HG03159 (cell line): Measurements from ENCODE around the gene SMIM20.
"Not testable (repeated sequence)": the region's sequence is repeated elsewhere in the genome, so short reads cannot be mapped to it uniquely, and the experiment has no call there.

Source experiments
- ATAC-seq: cut with Tn5 transposase; IDR thresholded peaks from one replicate; pipeline ENCODE4 v1.9.1; 2021; ENCODE audit warnings: mild to moderate bottlenecking, moderate library complexity; ENCODE audit not compliant: unreplicated experiment

Gene SMIM20

DNA sequence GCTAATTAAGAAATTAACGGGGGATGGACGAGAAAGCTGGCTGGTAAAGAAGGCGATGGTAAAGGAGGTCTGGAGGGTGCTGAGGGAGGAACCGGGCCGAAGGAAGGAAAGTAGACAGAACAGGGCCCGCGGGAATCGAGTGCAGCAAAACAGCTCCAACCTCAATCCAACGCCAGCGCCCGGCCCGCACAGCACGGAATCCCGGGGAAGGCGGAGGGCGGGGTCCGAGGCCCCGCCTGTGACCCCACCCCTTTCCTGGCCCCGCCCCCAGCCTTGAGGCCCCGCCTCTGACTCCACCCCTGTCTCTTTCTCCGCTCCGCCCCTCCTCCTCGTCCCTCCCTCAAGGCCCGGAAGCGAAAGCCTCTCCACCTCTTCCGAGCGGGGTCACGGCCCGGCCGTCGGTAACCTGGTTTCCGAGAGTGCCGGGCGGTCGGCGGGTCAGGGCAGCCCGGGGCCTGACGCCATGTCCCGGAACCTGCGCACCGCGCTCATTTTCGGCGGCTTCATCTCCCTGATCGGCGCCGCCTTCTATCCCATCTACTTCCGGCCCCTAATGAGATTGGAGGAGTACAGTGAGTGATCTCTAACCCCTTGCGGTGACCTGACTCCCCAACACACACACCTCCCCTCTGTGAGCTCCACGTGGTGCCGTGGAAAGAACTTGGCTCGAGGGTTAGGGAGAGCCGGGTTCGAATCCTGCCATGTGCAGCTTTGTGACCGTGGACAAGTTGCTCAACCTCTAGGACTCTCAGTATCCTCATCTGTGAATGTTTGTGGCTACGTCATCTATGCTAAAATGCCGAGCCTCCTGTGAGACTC, at the start of gene SMIM20:
Gene SMIM20, plus strand, starts transcription at position 370 of the 819 bp plus-strand sequence. Its CDS starts 94 bp downstream, at position 464.
- ATAC-seq: peak; percentile 86

DNA sequence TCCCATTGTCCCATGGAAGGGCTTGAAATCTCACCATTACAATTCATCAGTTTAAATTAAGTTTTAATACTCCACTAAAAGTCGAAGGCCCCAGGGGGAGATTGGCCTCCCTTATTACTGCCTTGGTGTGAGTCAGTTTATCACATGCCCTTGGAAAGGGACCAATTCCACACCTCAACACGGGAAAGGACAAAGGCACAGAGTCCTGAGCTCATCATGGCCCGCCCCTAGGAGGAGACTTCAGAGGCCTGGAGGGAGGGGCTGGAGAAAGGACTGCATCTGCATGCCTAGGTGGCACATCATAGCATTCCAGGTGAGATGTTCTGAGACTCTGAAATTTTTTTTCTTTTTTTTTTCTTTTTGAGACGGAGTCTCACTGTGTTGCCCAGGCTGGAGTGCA, 48.4 kb upstream of the SMIM20 start:
- ATAC-seq: no peak

DNA sequence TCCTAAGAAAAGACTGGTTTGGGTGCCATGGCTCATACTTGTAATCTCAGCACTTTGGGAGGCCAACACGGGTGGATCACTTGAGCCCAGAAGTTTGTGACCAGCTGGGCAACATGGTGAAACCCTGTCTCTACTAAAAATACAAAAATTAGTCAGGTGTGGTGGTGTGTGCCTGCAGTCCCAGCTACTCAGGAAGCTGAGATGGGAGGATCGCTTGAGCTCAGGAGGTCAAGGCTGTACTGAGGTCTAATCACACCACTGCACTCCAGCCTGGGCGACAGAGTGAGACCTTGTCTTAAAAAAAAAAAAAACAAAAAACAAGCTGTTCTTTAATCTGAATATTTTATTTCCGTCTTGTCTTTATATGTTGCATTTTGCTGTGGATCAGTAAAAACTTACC, 47.6 kb upstream of the SMIM20 start:
- ATAC-seq: not testable (repeated sequence)

DNA sequence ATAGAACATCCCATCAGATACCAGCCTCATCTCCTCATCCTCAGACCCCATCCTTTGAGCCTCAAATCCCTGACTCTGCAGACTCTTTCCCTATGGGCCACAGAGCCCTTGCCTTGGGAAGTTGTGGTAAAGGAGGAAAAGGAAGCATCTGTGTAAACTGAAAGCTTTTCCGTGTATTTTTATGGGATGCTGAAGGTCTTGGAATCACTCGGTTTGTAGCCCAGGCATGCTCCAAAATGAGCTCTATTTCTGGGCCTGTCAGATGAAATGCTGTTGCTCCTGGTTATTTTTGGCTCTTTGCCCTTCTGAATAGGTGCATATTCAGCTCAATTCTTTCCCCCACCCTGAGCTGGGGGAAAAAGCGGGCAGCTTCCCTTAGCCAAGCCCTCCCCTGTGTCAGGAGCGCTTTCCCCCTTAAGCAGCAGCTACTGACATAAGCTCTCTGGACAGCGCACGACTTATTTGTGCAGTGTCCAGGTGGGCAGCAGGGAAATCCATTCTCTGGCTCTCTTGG, 46.2 kb upstream of the SMIM20 start:
- ATAC-seq: no peak

DNA sequence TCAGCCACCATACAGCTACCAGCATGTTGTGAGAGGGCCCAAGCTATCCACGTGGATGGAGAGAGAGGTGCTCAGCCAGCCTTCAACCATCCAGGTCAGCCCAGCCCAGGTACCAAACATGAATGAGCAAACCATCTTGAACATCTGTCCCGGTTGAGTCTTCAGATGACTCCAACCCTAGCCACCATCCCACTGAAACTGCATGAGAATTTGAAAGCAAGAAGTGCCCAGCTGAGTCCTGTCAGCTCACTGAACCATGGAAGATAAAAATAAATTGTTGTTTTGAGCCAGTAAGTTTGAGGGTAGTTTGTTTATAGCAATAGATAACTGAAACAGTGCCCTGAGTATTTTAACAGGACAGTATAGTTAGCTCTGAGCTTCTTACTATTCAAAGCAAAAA, 43.9 kb upstream of the SMIM20 start:
- peak; percentile 30 for ATAC-seq

DNA sequence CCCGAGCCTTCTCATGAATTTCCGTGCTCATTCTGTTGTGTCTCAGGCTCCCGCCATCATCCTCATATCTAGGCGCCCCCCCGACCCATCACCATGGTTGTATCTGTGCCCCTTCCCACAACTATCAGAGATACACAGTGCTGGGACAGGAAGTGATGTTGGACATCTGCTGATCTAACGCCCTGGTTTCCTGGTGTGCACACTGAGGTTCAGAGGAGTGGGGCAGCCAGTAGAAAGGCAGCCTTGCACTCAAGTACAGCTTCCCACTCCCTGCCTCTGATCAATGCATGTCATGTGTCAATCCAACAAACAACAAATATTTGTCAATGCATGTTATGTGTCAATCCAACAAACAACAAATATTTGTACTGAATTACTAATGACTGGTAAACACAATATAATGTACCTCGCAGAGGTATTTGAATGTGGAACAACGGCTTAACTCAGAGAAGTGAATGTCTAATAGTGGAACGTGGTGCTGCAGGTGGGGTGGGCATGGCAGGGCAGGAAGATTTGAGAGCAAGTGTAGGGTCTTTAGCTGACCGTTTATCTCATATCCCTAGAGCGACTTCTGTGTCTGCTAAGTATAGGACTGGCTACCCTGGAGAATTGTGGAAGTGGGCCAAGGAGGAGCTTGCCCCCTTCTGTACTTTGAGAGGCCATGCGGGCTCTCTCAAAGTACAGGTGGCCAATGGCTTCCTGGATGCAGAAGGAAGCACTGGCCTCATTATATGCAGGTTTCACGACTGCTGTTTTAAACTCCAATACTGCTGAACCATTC, 41.0 kb upstream of the SMIM20 start:
- no peak for ATAC-seq

DNA sequence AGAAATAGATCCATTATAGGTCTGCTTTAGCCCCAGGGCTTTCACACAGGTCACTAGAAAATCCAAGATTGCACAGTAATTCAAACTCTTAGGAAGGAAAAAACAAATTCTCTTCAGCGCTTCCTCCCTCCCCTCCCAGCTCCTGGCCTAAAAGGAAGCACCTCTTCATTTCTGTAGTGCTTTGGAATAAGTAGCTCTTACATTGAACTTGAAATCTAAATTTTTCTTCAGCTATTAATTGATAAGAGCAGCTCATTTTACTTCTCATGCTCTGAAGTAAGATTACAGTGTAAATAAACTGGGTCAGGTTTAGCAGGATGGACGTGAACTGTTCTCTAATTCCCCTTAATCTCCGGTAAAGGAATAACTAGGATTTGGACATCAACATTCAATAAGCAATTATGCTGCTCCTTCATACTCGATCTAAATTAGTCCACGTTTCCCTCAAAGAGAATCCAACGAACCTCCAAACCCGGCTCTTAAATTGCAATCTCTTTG, 40.3 kb upstream of the SMIM20 start:
- ATAC-seq: no peak

DNA sequence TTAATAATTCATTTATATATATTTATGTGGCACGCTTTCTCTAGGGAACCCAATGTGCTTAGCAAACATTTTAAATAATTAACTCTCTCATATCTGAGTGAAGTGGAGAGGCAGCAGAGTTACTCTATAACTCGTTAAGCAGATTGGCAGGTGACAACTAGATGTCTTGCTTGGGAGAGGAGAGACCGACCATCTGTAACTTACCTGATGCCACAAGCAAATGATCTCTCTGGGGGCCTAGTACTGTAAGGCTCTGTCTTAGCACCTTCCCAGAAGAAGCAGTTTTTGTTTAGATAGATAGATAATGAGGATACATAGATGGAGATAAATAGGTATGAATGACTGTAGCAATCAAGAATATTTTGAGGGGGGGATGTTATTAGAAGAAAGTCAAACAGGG, 39.4 kb upstream of the SMIM20 start:
- peak; percentile 49 for ATAC-seq

DNA sequence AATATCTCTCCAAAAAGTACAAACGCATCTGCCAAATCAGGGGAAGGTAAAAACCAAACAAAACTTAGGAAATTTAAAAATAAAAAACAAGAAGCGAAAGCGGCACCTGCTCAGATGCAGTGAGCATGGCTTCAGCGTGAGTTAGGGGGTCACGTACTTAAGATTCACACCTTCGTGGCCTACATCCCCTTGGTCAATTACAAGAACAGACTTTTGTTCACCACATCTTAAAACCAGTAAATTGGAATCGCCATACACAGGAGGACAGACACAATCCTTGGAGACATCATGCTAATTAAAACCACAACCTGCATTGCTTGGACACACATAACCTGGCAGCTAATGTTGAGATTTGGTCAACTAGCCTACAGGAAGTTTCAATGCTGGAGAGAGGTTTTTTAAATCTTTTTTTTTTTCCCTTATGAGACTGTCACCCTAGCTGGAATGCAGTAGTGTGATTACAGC, 38.7 kb upstream of the SMIM20 start:
- ATAC-seq: peak; percentile 60

DNA sequence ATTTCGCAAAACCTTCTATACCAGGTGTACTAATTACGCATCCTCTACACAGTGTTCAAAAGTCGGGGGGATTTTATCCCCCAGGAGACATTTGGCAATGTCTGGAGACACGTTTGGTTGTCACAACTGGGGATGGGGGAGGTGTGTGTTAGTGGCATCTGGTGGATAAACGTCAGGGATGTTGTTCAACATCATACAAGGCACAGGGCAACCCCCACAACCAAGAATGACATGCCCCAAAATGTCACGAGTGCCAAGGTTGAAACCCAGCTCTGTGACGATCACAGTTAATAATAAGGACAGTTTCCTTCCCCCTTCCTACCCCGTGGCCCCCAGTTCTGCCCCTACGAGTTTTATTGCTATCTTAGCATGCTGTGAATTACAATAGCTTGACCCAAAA, 35.3 kb upstream of the SMIM20 start:
- no peak for ATAC-seq

DNA sequence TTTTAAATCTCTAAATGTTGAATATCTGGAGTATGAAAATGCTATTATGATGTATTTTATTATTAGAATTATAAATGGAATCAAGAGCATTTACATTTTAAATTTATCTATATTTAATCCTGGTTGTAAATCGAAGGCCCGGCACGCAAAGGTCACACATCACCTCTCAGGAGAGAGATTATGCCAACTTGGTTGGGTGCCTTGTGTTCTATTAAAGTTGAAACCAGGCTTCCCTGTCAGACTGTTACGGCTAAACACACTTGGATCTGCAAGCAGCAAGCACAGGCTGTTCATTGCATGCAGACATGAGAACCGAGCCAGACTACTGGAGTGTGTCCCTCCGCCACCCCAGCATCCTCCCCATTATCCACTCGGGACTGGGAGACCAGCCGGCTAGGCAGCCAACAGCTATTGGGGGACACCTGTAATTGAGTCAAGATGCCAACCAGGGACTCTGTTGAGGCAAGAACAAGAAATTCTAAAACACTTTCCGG, 34.9 kb upstream of the SMIM20 start:
- ATAC-seq: no peak

DNA sequence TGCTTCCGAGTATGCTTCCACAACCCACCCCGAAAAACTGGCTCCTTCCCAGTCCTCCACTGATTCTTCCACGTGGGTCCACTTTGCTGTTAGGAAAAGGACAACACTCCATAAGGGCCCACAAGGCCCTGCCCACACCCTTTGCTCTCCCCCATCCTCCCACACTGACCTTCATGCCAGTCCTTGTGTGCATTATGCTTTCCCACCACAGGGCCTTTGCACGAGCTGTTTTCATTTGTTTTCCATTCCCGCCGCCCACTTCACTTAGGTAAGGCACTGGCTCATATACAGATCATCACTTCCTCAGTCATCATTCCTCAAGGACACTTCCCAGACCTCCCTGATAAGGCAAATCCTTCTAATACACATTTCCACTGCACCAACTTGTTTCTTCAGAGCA, 34.4 kb upstream of the SMIM20 start:
- ATAC-seq: no peak

DNA sequence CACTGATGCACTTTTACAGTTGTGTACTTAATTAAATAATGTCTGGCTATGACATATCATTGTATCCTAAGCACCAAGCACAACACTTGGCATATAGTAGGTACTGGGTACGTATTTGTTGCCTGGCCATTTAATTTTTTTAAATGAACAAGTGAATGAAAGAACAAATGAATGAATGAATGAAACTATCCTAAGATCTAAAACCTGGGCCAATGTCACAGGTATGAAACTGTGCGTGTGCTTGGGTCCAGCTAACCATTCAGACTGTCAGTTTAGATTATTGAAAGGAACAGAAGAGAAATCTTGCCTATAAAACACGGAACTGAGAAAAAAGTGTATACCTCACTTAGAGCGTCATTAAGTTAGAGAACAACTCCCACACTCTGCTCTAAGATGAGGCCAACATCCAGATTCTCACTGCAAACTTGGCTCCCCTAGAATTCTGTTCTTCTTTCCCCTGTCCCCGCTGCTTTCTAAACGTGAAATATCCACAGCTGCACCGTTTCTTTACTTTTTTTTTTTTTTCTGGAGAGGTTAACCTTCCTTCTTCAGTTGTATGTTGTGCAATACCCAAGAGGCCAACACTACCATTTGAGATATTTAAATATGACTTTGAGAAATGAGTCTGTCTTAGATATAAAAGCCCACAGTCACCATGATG, 33.9 kb upstream of the SMIM20 start:
- ATAC-seq: peak; percentile 45

DNA sequence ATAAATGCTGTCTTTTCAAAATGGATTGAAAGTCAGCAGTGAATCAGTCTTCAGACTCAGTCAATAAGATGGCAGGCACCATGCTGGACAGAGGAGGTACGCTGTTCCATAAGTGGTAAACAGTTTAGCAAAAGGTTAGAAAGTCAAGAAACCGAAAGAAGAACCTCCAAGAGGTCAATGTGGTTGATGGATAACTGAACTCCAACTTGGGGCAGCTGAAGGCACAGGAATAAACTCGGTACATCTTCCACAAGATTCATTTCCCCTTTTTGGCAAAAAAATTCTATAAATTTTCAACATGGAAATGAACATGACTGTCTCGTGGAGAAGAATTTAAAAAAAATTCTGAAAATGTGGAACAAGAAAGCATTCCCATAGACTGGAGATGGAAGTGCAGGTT, 32.8 kb upstream of the SMIM20 start:
- no peak for ATAC-seq

DNA sequence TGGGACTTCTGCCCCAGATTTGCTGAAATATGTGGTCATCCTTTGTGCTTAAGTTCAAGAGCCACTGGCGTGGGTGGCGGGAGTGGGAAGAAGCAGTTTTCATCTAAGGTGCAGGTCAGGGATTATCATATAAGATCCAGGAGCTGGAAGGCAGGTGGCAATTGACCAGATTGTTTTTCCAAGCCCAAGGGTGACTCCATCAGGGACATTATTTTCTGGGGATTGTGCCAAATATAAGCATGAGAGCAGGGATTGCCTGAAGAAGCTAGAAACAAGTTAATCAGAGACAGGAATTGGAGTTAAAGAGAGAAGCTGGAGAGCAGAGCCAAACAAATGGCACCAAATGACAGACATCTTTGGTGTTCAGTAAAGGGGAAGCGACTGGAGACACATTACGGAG, 31.8 kb upstream of the SMIM20 start:
- no peak for ATAC-seq

DNA sequence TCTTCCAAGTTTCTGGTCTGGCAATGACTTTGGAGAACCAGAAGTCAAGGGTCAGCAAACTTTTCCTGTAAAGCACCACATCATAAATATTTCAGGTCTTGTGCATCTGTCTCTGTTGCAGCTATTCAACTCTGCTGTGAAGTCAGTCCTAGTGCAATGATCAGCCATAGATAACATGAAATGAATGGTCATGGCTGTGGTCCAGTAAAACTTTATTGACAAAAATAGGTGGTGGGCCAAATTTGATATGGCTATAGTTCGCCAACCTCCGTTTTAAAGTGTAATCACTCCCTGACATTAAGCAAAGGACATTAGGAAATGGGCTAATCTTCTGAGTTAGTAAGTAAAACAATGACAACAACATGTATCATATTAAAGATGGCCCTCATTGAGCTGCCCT, 30.5 kb upstream of the SMIM20 start:
- no peak for ATAC-seq

DNA sequence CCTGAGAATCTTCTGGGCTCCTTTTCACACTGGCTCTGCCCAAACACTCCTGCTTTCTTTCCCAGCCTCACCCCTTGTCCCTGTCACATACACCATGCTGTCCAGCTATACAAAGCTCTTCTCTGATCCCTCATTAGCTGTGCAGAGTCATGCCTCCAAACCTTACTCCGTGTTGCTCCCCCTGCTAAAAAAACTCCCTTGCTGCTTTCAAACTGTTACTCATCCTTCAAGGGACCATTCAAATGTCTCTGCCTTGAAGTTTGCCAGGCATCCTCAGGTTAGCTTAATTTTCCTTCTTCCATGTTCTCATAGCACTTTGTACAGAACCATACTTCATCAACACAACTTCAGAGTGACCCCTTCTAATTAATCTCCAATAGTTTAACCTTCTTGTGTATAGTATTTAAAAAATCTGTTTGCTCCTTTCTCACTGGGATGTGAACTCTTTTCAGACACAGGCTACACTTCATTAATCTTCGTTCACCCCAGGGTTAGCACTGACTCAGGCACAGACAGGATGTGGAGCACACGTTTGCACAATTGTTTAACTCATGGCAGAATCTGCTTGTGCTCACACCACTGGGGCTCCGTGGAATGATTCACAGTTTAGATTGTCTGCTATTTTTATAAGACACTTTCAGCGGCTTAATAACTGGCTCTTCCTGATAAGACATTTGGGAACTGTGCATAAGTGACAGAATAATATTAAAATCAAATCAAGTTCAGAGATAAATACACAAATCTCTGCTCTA, 29.8 kb upstream of the SMIM20 start:
- peak; percentile 40 for ATAC-seq

DNA sequence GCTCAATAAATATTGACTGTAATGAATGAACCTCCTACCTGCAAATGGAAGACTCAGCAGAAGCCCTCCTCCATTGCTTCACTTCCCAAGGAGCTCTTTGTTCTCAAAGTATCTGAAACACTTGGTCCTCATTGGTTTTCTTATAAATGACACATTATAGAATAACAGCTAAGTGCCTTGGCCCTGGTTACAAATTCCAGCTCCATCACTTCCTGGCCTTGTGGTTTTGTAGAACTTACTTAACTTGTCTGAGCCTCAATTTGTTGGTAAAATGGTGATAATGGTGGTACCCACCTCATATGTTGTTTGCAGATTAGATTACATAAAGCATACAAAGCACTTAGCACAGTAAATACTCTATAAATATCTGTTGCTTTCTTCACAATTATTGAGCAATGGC, 25.2 kb upstream of the SMIM20 start:
- no peak for ATAC-seq

DNA sequence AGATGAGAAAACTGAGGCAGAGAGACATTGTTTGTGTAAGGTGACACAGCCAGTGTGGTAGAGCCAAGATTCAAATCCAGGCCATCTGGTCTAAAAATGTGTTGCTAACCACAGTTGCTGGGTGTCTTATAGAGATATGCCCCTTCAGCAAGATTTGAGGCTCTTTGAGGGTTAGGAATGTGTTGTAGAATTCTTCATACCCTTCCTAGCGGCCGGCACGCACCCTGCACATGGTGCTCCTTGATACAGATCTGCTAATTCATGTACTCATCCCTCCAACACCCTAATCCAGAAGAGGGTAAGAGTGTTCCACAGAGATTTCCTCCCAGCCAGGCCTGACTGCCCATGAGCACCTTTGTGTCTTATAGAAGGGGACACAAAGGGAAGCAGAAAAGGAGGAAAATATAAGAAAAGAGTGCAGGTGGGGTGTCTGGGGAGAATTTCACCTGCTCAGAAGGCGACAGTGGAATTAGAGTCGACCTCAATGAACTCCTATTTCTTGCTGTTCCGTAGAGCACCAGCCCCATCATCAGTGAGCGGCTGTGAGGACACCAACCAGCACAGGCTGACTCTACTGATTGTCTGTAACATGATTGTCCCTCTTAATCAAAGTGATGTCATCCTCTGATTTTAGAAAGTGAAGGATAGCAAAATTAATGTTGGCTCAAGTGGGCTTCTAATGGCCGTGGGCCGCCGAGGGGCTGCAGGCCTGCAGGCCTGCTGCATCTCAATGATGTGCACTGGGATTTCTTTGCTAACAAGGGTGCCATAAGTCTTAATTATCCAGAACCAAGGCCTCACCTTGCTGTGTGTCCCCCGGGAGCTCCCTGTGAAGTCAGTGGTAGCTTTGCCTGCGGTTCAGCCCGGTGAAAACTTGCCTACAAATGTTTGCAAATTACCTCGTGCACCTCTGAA, 24.2 kb upstream of the SMIM20 start:
- no peak for ATAC-seq
